Effector memory CD8-positive, alpha-beta T cell (primary cell): ENCODE measurements around the gene ACOXL.
A peak's percentile ranks its signal among the peaks of the same experiment; 100 is the strongest.

ENCODE experiments used
- ATAC-seq: fragments of 150-1000 bp; cut with Tn5 transposase; replicated peaks from 2 replicates; pipeline ENCODE4 v1.10.0; 2021; ENCODE audit warnings: mild to moderate bottlenecking, moderate library complexity
- DNase-seq, 3 experiments: peaks; one replicate each; pipeline ENCODE4 v3.0.0; 2021
- H3K27ac Mint-ChIP-seq, 2 donors: one replicate each; pipeline ENCODE4 v1.8.0; 2022; ENCODE audit warnings: mild to moderate bottlenecking in 2 of 2, mixed read lengths in 2 of 2, moderate library complexity in 2 of 2
- H3K27me3 Mint-ChIP-seq, 2 donors: one replicate each; pipeline ENCODE4 v1.8.0; 2022; ENCODE audit warnings: mixed read lengths in 2 of 2
- H3K36me3 Mint-ChIP-seq: one replicate; pipeline ENCODE4 v1.8.0; 2022; ENCODE audit warnings: mild to moderate bottlenecking, moderate library complexity, mixed read lengths; ENCODE audit not compliant: insufficient read depth
- H3K4me1 Mint-ChIP-seq, 2 donors: one replicate each; pipeline ENCODE4 v1.8.0; 2022; ENCODE audit warnings: low read depth in 2 of 2, mixed read lengths in 2 of 2
- H3K4me3 Mint-ChIP-seq, 2 donors: one replicate each; pipeline ENCODE4 v1.8.0; 2022; ENCODE audit warnings: mild to moderate bottlenecking in 2 of 2, mixed read lengths in 2 of 2, moderate library complexity in 2 of 2
- H3K9me3 Mint-ChIP-seq, 2 donors: one replicate each; pipeline ENCODE4 v1.8.0; 2022; ENCODE audit warnings: mixed read lengths in 2 of 2

The ACOXL gene

GRCh38 chr2:110729106-110729505, 3.3 kb upstream of the ACOXL start:
- Mint-ChIP-seq H3K27ac (no peak overlapping the region), H3K9me3 (no peaks in the 10 kb centered on the region), H3K4me1 (peaks cover 5 to 12% of the 10 kb centered on the region in 2 donors), H3K27me3 (peaks cover 32 to 54% of the 10 kb centered on the region in 2 donors), H3K36me3 (no peaks in the 10 kb centered on the region), H3K4me3 (no peak overlapping the region)
- no peak for ATAC-seq
- DNase-seq = no peak

- Mint-ChIP-seq H3K4me3 (peak overlapping the region; percentile 70 to 82), H3K9me3 (no peaks in the 10 kb centered on the region), H3K27ac (peak overlapping the region in 1 of 2 donors; percentile 3), H3K27me3 (peaks cover 52 to 69% of the 10 kb centered on the region in 2 donors), H3K36me3 (no peaks in the 10 kb centered on the region), H3K4me1 (peaks cover 5 to 12% of the 10 kb centered on the region in 2 donors)
- DNase-seq (no peak), ATAC-seq (no peak)
Observed at GRCh38 chr2:110731064-110731463, 1.3 kb upstream of the ACOXL start.

GRCh38 chr2:110735366-110735765, 3.0 kb downstream of the ACOXL start:
- H3K27ac Mint-ChIP-seq = no peak overlapping the region
- H3K4me3 Mint-ChIP-seq = no peak overlapping the region
- DNase-seq (no peak), ATAC-seq (no peak)
- H3K36me3 Mint-ChIP-seq = no peaks in the 10 kb centered on the region
- H3K4me1 Mint-ChIP-seq = peaks cover 5 to 12% of the 10 kb centered on the region in 2 donors
- H3K9me3 Mint-ChIP-seq = no peaks in the 10 kb centered on the region
- H3K27me3 Mint-ChIP-seq = peaks cover 82 to 97% of the 10 kb centered on the region in 2 donors

- H3K27ac Mint-ChIP-seq = no peak overlapping the region
- no peak for ATAC-seq
- no peaks in the 10 kb centered on the region for H3K36me3 Mint-ChIP-seq
- H3K4me1 Mint-ChIP-seq = peaks cover 5% of the 10 kb centered on the region in 2 donors
- no peaks in the 10 kb centered on the region for H3K9me3 Mint-ChIP-seq
- H3K4me3 Mint-ChIP-seq = no peak overlapping the region
- no peak for DNase-seq
- H3K27me3 Mint-ChIP-seq = peaks cover 78 to 99% of the 10 kb centered on the region in 2 donors
Observed at GRCh38 chr2:110737783-110738182, 5.4 kb downstream of the ACOXL start.

GRCh38 chr2:110740747-110741349, 8.5 kb downstream of the ACOXL start:
- Mint-ChIP-seq H3K36me3 (no peaks in the 10 kb centered on the region), H3K27me3 (peaks cover 57 to 92% of the 10 kb centered on the region in 2 donors), H3K4me3 (no peak overlapping the region), H3K4me1 (no peaks in the 10 kb centered on the region), H3K9me3 (no peaks in the 10 kb centered on the region), H3K27ac (no peak overlapping the region)
- no peak for DNase-seq
- ATAC-seq = no peak

DNA sequence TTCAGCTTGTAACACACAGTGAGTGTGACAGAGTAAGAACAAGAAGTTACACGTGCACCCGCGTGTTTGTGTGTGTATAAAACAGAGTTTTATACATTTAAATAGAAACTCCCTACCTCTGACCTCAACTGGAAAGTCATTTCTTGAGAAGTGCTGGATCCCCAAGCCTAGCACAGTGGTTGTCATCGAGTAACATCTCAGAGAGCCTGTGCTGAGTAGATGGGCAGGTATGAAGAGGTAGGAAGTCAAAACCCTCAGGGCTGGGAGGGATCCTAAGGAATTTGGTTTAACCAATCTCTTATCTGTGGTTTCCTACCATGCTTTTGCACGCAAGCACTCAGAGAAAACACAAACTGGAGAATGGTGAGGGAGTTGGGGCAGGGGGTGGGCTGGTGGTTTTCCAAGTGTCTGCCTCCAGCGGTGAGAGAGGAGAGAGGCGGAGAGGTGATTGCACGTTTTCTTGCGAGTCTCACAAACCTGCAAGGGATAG, 9.2 kb downstream of the ACOXL start:
- no peak overlapping the region for H3K27ac Mint-ChIP-seq
- no peak for ATAC-seq
- H3K27me3 Mint-ChIP-seq = peaks cover 50 to 90% of the 10 kb centered on the region in 2 donors
- H3K4me1 Mint-ChIP-seq = no peaks in the 10 kb centered on the region
- no peaks in the 10 kb centered on the region for H3K9me3 Mint-ChIP-seq
- no peaks in the 10 kb centered on the region for H3K36me3 Mint-ChIP-seq
- DNase-seq = no peak
- no peak overlapping the region for H3K4me3 Mint-ChIP-seq

DNA sequence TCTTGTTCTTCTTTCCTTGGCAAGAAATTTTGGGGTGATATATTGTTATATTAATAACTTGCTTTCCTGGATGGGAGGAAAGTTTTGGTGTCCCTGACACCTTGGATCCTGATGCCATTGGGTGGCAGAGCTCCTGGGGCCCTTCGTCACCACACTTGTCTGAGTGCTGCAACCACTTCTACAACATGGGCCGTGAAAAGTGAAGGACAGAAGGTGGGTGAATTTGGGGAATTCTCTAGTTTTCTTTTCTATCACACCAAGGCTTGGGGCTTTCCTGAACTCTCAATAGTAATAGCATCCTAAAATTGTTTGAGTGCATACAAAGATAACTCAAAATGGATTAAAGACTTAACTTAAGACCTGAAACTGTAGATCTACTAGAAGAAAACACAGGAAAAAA, 10.0 kb downstream of the ACOXL start:
- H3K4me3 Mint-ChIP-seq = no peak overlapping the region
- no peak for ATAC-seq
- H3K4me1 Mint-ChIP-seq = peaks cover 0 to under 1% of the 10 kb centered on the region in 2 donors
- no peak for DNase-seq
- H3K36me3 Mint-ChIP-seq = no peaks in the 10 kb centered on the region
- H3K9me3 Mint-ChIP-seq = no peaks in the 10 kb centered on the region
- H3K27me3 Mint-ChIP-seq = peaks cover 41 to 81% of the 10 kb centered on the region in 2 donors
- no peak overlapping the region for H3K27ac Mint-ChIP-seq

- no peaks in the 10 kb centered on the region for H3K36me3 Mint-ChIP-seq
- H3K4me1 Mint-ChIP-seq = peaks cover 11 to 13% of the 10 kb centered on the region in 2 donors
- no peak overlapping the region for H3K27ac Mint-ChIP-seq
- no peaks in the 10 kb centered on the region for H3K9me3 Mint-ChIP-seq
- DNase-seq = no peak
- H3K4me3 Mint-ChIP-seq = no peak overlapping the region
- no peak for ATAC-seq
- H3K27me3 Mint-ChIP-seq = peaks cover 31 to 70% of the 10 kb centered on the region in 2 donors
Observed at GRCh38 chr2:110743600-110743999, 11.2 kb downstream of the ACOXL start.

- ATAC-seq (no peak), DNase-seq (no peak)
- Mint-ChIP-seq H3K9me3 (no peaks in the 10 kb centered on the region), H3K36me3 (no peaks in the 10 kb centered on the region), H3K4me3 (no peak overlapping the region), H3K27me3 (peaks cover 24 to 61% of the 10 kb centered on the region in 2 donors), H3K4me1 (peaks cover 14% of the 10 kb centered on the region in 2 donors), H3K27ac (no peak overlapping the region)
Observed at GRCh38 chr2:110744429-110744828, 12.1 kb downstream of the ACOXL start.

DNA sequence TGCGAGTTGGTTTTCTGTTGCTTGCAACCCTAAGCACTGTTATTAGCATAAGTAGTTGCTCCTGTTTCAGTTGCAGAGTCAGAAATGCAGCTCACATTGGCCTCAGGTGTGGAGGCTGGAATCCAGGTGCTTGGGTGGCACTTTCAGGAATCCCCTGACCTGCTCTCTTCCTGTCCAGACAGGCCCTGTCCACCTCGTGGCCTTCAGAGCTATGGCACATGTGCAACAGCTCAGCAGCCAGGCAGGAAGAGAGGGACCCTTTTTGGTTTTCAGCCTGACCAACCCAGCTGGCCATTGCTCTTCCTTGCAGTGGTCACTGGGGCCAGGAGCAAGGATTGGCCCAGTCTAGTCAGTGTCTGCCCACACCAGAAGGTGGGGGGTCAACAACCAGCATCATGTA, 12.7 kb downstream of the ACOXL start:
- no peak for DNase-seq
- no peak for ATAC-seq
- Mint-ChIP-seq H3K36me3 (no peaks in the 10 kb centered on the region), H3K27me3 (peaks cover 24 to 55% of the 10 kb centered on the region in 2 donors), H3K9me3 (no peaks in the 10 kb centered on the region), H3K4me1 (peaks cover 14% of the 10 kb centered on the region in 2 donors), H3K4me3 (no peak overlapping the region), H3K27ac (no peak overlapping the region)

DNA sequence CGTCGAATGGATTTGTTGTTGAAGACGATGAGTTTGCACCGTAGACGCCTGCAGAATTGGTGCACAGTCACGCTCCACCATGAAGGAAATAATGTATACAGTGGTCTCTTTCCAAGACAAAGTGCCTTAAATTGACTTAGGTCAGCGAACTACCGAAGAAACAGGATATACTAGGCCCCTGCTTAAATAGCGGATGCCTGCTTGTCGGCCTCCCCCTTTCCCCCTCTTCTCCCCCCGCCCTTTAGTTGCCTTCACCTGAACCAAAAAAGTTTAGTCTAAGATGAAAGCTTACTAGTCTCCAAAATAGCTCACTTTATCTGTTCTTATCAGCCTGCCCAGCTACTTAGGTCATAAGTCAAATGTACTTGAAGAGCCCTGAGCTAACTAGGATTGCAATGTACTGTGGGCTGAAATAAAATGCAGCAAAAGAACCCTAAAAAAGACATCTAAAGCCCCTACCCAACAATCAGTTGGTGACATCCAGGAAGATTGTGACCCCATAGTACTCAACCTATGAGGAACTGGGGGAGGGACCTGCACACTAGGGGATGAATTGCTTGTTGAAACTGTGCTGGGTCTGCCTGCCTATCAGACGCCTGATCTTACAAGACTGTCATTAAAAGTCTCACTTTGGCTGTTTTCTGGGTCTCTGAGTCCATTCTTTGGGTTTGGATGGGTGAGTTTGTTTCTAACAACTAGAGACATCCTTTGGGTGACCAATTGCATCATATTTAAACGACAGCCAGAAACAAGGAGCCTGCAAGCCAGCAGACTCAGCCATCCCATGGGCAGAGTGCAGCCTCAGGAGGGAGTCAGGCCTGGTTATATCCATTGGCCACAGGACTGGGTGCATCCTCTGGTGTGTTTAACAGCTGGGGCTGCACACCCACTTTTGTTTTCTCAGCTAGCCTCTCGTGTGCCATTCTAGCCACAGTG, 14.5 kb downstream of the ACOXL start:
- no peak for ATAC-seq
- Mint-ChIP-seq H3K27ac (peak overlapping the region; percentile 64 to 81), H3K9me3 (no peaks in the 10 kb centered on the region), H3K4me3 (no peak overlapping the region), H3K4me1 (peaks cover 14% of the 10 kb centered on the region in 2 donors), H3K36me3 (no peaks in the 10 kb centered on the region), H3K27me3 (peaks cover 8 to 37% of the 10 kb centered on the region in 2 donors)
- no peak for DNase-seq

- no peaks in the 10 kb centered on the region for H3K36me3 Mint-ChIP-seq
- peak overlapping the region; percentile 45 to 65 for H3K4me3 Mint-ChIP-seq
- DNase-seq = no peak
Observed at GRCh38 chr2:110747522-110748488, 15.4 kb downstream of the ACOXL start.

GRCh38 chr2:110748489-110748867, 16.1 kb downstream of the ACOXL start:
- Mint-ChIP-seq H3K4me3 (peak overlapping the region; percentile 45 to 65), H3K9me3 (no peaks in the 10 kb centered on the region), H3K36me3 (no peaks in the 10 kb centered on the region), H3K4me1 (peaks cover 14% of the 10 kb centered on the region in 2 donors), H3K27ac (peak overlapping the region; percentile 64 to 81), H3K27me3 (peaks cover 7 to 21% of the 10 kb centered on the region in 2 donors)
- peak; percentile 40 to 42 (median 41) for DNase-seq
- peak; percentile 95 for ATAC-seq

More at GRCh38 chr2:110747522-110748488, 15.4 kb downstream of the ACOXL start:
- no peak for ATAC-seq
- Mint-ChIP-seq H3K27ac (peak overlapping the region; percentile 64 to 81), H3K27me3 (peaks cover 7 to 27% of the 10 kb centered on the region in 2 donors), H3K4me1 (peaks cover 14% of the 10 kb centered on the region in 2 donors), H3K9me3 (no peaks in the 10 kb centered on the region)
